GM19452 (cell line): ENCODE results near the gene HEG1.

ENCODE experiments used
- ATAC-seq: cut with Tn5 transposase; IDR thresholded peaks from one replicate; pipeline ENCODE4 v1.9.1; 2021; ENCODE audit not compliant: unreplicated experiment

HEG1 gene

GRCh38 chr3:124997303-124998246 is 58.2 kb downstream of the HEG1 start:
- no peak for ATAC-seq

GRCh38 chr3:124995460-124995994 is 60.3 kb downstream of the HEG1 start:
- ATAC-seq: no peak

GRCh38 chr3:124993466-124993865 is 62.3 kb downstream of the HEG1 start:
- no peak for ATAC-seq

- ATAC-seq: no peak
These were observed 63.8 kb downstream of the HEG1 start for GRCh38 chr3:124992041-124992440.

- ATAC-seq: no peak
These were observed 69.3 kb downstream of the HEG1 start for GRCh38 chr3:124986192-124987143.

DNA sequence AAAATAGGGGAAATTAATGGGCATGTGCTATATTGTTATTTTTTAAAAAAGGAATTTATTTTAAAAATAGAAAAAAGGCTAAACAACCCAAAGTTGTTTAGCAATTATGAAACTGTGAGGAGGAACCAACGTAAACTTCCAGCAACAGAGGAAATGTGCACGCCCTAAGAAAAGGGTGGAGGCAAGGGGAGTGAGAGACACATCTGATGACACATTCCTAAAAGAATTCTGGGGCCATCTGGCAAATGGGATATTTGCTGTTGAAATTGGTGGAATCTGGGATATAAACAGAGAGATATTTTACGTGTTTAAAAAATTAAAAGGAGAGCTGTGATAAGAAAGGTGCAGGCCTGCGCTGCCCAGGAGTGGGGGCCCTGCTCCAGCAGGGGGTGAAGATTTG is 70.4 kb downstream of the HEG1 start:
- no peak for ATAC-seq

DNA sequence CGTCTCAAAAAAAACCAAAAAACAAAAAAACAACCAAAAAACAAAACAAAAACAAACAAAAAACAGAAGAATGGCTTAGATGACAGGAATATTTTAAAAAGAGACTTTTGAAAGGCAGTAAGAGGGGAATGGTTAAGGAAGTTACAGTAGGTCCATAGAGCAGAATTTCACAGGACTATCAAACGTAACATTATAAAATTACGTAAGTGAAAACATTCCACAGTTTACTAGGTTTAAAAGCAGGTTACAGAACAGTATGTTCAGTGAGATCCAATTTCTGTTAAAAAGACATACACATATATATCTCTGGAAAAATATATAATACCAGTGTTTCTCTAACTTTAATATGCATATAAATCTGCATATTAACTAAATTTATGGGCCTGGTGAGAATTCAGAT is 71.0 kb downstream of the HEG1 start:
- no peak for ATAC-seq

- ATAC-seq: no peak
These were observed 72.9 kb downstream of the HEG1 start for GRCh38 chr3:124982855-124983254.

DNA sequence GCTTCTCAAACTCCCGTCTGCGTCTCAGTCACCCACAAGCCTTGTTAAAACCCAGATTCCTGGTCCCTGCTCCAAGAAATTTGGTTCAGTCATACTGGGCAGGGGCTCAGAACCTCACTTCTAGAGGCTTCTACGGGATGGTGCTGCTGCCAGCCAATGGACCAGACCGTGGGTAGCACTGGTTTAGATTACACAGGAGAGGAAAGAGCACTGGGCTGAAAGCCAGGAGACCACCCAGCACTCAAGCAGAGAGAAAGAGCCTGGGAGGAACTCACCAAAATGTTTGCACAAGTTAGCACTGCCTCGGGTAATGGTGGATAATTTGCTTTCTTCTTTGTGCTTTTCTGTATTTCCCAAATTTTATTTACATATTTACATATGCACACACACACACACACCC is 74.3 kb downstream of the HEG1 start:
- no peak for ATAC-seq

GRCh38 chr3:124978627-124979026 is 77.2 kb downstream of the HEG1 start:
- ATAC-seq: no peak

- no peak for ATAC-seq
These were observed 79.4 kb downstream of the HEG1 start for GRCh38 chr3:124976383-124976782.

- ATAC-seq: no peak
These were observed 81.1 kb downstream of the HEG1 start for GRCh38 chr3:124974691-124975090.

DNA sequence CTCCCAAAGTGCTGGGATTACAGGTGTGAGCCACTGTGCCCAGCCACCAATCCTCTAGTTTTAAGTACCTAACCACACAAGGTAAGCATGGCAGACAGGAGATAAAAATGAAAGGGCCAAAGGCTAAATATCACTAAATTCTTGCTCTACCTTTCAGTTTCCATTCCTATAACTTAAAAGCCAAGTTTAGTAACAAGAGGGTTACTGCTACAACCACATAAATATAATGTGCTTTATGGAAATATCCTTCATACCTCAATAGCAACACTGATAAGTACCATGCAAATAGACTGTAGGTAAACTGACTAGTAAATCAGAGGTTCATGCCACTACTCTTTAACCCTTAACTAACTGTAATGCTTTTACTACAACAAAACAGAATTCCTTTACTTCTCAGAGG is 82.5 kb downstream of the HEG1 start:
- no peak for ATAC-seq

- no peak for ATAC-seq
These were observed 83.3 kb downstream of the HEG1 start for GRCh38 chr3:124972457-124972856.

GRCh38 chr3:124969963-124970722 is 85.7 kb downstream of the HEG1 start:
- ATAC-seq: no peak

DNA sequence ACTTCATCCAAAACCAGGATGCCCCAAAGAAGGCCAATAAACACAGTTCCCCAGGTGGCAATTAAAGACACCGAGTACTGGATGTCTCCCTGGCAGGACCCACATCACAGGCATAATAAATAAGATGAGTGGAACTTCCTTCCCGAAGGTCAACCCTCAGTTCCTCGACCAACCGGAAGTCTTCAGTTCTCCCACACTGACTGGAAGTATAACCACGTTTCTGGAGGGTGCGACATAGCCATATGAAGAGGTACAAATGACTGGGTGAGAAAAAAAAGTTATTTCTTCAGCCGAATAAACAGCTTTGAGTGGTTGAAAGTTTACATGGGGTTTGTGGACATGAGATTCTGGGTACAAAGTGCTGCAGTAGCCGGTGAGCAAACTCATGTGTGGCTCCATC is 86.6 kb downstream of the HEG1 start:
- no peak for ATAC-seq

DNA sequence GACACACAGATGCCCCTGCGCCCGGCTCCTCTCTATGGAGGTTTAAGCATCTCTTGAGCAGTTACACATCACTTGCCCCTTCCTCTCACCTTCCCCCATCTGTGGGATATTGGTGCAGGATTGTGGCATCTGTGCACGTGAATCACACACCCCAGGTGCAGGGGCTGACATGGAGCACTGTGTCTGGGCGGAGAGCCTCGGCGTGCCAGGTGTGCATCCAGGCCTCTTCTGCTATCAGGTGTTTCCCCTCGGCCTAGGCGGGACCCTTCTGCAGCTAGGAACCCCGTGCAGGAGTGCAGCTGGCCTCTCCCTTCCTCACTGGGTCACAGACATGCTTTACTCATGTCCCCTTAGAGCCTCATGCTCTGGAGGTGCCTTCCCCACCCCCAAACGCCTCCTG is 87.8 kb downstream of the HEG1 start:
- no peak for ATAC-seq

DNA sequence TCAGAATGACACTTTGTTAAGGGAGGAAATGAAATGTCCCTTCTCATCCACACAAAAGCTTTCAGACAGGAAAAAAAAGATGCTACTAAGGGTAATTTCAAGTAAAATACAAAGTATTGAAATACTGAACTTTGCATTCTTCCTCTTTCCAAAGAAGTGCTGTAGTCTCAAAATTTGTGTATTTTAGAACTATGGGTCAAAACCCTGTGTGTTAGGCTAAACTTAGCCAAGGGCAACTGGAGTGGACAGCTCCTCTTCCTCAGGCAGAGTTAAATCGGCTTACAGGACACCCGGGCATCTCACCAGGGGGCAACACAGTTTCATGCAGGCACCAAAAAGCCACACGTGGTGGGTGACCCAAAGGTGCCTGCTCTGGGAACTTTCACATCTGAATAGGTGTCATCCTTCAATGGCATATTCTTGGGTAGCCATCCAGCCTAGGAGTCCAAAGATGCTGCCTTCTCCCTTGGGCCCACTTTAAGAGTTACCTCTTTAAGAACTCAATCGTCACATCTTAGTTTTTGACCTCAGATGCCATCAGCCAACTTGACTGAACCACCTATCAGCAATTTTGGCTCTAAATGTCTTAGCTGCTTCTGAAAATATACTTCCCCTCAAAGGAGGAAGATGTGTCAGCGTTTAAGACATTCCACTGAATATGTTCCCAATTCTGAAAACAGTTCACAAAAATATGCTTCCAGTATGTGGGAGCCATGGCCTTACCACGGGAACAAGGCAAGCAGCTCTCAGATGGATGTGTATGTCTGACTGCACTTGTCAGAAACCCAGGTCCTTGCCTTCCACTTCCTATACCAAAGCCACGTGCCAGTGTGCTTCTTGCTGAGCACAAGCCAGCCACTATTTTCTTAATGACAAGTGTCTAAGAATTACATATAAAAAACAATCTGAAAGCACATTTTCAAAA is 89.0 kb downstream of the HEG1 start:
- no peak for ATAC-seq

GRCh38 chr3:124965413-124965812 is 90.4 kb downstream of the HEG1 start:
- ATAC-seq: no peak

DNA sequence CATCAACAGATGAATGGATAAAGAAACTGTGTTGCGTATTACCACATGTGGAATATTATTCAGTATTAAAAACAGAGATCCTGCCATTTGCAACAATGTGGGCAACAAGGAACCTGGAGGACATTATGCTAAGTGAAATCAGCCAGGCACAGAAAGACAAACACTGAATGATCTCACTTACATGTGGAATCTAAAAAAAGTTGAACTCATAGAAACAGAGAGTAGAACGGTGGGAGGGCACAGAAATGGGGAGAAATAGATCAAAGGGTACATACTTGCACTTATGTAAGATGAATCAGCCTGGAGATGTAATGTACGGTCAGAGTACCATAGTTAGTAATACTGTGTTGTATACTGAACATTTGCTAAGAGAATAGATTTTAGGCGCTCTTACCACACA is 91.4 kb downstream of the HEG1 start:
- ATAC-seq: no peak
